SIG-M5 (cell line): ENCODE data around the gene MAP2.
A peak's percentile ranks its signal among the peaks of the same experiment; 100 is the strongest.
"Not testable (repeated sequence)": the region's sequence is repeated elsewhere in the genome, so short reads cannot be mapped to it uniquely, and the experiment has no call there.

Experiments used
- DNase-seq: peaks from one replicate; lab custom pipeline; 2025; lab: John Stamatoyannopoulos, UW

Gene MAP2

GRCh38 chr2:209473930-209474419 is 50.1 kb downstream of the MAP2 start:
- no peak for DNase-seq

GRCh38 chr2:209474960-209475359 is 51.1 kb downstream of the MAP2 start:
- DNase-seq: no peak

- no peak for DNase-seq
Measured at GRCh38 chr2:209476367-209477208, 52.7 kb downstream of the MAP2 start.

GRCh38 chr2:209492296-209492695 is 68.4 kb downstream of the MAP2 start:
- DNase-seq: not testable (repeated sequence)

- not testable (repeated sequence) for DNase-seq
Measured at GRCh38 chr2:209495068-209495620, 71.3 kb downstream of the MAP2 start.

GRCh38 chr2:209495855-209496585 is 72.2 kb downstream of the MAP2 start:
- DNase-seq: no peak

- DNase-seq: no peak
Measured at GRCh38 chr2:209496586-209496982, 72.7 kb downstream of the MAP2 start.

GRCh38 chr2:209498614-209499013 is 74.8 kb downstream of the MAP2 start:
- DNase-seq: no peak

GRCh38 chr2:209499069-209499468 is 75.2 kb downstream of the MAP2 start:
- DNase-seq: no peak

GRCh38 chr2:209501579-209501978 is 77.7 kb downstream of the MAP2 start:
- DNase-seq: no peak

- DNase-seq: no peak
Measured at GRCh38 chr2:209505410-209505809, 81.6 kb downstream of the MAP2 start.

GRCh38 chr2:209508255-209508654 is 84.4 kb downstream of the MAP2 start:
- no peak for DNase-seq

- DNase-seq: no peak
Measured at GRCh38 chr2:209511637-209512036, 87.8 kb downstream of the MAP2 start.

- no peak for DNase-seq
Measured at GRCh38 chr2:209512971-209513370, 89.1 kb downstream of the MAP2 start.

GRCh38 chr2:209517436-209517835 is 93.6 kb downstream of the MAP2 start:
- DNase-seq: no peak

- no peak for DNase-seq
Measured at GRCh38 chr2:209519271-209519670, 95.4 kb downstream of the MAP2 start.

GRCh38 chr2:209519906-209520305 is 96.1 kb downstream of the MAP2 start:
- DNase-seq: no peak

GRCh38 chr2:209523041-209523740 is 99.3 kb downstream of the MAP2 start:
- no peak for DNase-seq

- DNase-seq: no peak
Measured at GRCh38 chr2:209523867-209524266, 100.0 kb downstream of the MAP2 start.

GRCh38 chr2:209525331-209525730 is 101.5 kb downstream of the MAP2 start:
- no peak for DNase-seq

GRCh38 chr2:209525834-209526281 is 102.0 kb downstream of the MAP2 start:
- peak; percentile 33 for DNase-seq

GRCh38 chr2:209526561-209526960 is 102.7 kb downstream of the MAP2 start:
- peak; percentile 14 for DNase-seq
